NCI-H1105 treated with DMSO at 0.1 percent for 48 hours (cell line): ENCODE measurements around the gene YPEL2.
"Not testable (repeated sequence)": the region's sequence is repeated elsewhere in the genome, so short reads cannot be mapped to it uniquely, and the experiment has no call there.

Experiments used
- DNase-seq: peaks from one replicate; lab custom pipeline; 2025; lab: John Stamatoyannopoulos, UW

YPEL2 gene

DNA sequence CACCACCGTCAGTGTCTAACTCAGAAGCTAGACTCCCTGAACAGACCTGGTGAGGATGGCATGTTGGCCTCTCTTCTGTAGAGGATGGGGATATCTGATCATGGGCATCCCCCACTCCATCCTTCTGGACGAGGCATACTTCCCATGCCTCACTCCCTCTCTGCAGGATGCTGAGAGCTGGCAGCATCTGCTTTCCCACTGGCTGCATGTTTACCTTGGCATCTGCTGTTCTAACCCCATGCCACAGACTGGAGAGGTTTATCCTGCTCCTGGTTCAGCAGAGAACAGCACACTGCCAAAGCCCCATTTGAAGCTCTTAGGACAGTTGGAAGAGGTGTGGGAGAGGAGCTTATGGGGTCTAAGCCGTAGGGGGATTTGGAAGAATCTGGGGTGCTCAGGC lies 46.0 kb downstream of the YPEL2 start:
- DNase-seq, result no peak

GRCh38 chr17:59378675-59379074 lies 47.2 kb downstream of the YPEL2 start:
- no peak for DNase-seq

- DNase-seq, result no peak
These were observed 49.0 kb downstream of the YPEL2 start for GRCh38 chr17:59380474-59380873.

- no peak for DNase-seq
These were observed 50.5 kb downstream of the YPEL2 start for GRCh38 chr17:59381716-59382570.

DNA sequence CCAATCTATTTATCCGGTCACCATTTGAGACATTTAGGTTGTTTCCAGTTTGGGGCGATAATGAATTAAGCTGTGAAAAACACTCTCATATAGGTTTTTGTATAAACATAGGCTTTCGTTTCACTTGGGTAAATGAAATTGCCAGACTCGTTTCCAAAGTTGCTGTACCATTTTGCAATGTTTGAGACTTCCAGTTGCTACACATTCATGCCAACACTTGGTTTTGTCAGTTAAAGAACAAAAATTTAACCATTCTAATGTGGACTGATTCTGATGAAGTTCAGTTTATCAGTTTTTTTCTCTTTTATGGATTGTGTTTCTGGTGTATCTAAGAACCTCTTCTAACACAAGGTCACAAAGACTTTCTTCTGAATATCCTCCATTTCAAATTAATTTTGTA lies 52.4 kb downstream of the YPEL2 start:
- no peak for DNase-seq

- DNase-seq, result no peak
These were observed 56.1 kb downstream of the YPEL2 start for GRCh38 chr17:59387351-59388068.

GRCh38 chr17:59388069-59388556 lies 56.7 kb downstream of the YPEL2 start:
- DNase-seq, result no peak

GRCh38 chr17:59389066-59389465 lies 57.6 kb downstream of the YPEL2 start:
- DNase-seq, result no peak

GRCh38 chr17:59391021-59391420 lies 59.6 kb downstream of the YPEL2 start:
- no peak for DNase-seq

- DNase-seq, result no peak
These were observed 61.7 kb downstream of the YPEL2 start for GRCh38 chr17:59392973-59393679.

- DNase-seq, result not testable (repeated sequence)
These were observed 62.4 kb downstream of the YPEL2 start for GRCh38 chr17:59393742-59394410.

DNA sequence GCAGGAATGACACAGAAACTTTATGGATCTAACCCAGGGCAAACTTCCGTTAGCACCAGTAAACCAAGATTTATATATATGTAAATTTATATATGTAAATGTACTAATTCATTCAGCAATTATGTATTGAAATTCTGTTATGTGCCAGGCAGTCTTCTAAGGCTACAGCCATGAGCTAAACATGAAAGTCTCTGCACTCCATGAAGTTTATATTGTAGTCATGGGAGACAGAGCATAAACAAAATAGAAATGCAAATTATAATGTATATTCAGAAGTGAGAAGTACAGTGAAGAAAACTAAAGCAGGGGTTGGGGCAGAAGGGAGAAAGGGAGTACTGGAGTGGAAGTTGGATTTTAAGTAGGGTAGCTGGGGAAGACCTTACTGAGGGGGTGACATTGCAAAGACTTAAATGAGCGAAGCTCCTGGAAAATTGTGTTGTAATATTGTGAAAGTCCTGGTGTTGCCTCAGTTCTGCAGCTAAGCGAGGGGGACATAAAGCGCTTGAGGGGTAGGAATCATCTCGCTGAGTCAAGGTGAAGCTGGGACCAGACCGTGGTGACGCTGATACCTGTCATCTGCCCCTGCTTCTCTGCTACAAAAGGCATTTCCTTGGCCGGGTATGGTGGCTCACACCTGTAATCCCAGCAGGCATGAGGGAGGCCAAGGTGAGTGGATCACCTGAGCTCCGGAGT lies 64.8 kb downstream of the YPEL2 start:
- DNase-seq, result no peak

GRCh38 chr17:59397316-59398073 lies 66.0 kb downstream of the YPEL2 start:
- no peak for DNase-seq

DNA sequence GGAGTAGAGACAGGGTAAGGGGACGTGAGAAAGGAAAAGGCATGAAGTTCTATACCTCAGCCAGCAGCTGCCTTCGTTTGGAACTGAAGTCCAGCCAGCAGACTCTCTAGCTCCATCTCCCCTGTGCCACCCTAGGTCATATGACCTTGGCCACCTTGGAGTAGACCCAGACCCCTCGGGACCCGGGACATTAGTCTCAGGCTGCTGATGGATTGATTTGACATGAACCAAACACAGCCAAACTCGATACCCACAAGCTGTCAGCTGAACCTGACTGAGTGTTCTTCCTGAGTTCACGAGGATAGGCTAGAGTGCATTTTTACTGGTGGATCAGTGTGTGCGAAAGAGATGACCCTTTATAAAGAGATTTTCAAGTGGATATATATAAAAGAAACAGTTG lies 68.5 kb downstream of the YPEL2 start:
- no peak for DNase-seq

DNA sequence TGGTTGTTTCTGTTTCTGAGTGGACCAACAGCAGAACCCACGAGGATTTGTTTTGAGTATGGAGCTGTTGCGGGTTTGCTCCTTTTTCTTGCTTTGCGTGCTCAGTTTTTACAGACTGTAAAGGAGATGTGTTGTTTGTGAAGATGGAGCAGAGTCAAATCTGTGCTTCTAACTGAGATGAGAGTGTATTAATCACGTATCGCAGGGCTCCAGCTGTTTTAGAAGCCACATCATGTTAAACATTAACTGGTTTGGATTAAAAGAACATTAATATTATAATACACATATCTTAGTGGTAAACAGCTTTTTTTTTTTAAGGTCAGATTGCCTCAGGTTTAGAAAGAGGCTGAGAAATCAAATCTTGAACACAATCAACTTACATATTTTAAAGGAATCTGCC lies 69.4 kb downstream of the YPEL2 start:
- no peak for DNase-seq

GRCh38 chr17:59401274-59401673 lies 69.8 kb downstream of the YPEL2 start:
- DNase-seq, result no peak

DNA sequence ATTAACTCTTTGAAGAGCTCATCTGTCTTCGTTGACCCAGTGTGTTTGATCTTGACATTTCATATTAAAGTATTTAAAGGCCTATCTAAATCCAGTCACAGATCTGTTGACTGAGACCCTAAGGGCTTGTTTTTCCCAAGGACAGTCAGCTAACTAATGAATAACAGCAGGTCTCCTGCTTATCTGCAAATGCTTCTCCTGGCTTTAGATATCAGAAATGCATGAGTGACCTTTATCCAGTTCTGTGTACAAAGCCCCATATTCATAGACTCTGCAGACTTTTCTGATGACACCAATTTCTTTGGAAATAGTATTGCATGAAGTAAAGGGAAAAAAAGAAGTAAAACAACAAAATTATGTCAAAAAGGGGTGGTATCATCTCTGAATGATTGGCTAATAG lies 70.3 kb downstream of the YPEL2 start:
- DNase-seq, result no peak

DNA sequence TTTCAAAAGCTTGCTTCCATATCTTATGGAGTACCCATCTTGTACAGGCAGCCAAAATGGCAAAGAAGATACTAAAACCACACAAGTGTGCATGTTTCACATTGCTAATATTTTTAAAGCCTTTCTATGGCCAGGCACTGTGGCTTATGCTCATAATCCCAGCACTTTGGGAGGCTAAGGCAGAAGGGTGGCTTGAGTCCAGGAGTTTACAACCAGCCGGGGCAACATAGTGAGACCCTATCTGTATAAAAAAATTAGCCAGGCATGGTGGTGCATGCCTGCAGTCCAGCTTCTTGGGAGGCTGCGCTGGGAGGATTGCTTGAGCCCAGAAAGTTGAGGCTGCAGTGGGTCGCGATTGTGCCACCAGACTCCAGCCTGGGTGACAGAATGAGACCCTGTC lies 71.3 kb downstream of the YPEL2 start:
- no peak for DNase-seq

DNA sequence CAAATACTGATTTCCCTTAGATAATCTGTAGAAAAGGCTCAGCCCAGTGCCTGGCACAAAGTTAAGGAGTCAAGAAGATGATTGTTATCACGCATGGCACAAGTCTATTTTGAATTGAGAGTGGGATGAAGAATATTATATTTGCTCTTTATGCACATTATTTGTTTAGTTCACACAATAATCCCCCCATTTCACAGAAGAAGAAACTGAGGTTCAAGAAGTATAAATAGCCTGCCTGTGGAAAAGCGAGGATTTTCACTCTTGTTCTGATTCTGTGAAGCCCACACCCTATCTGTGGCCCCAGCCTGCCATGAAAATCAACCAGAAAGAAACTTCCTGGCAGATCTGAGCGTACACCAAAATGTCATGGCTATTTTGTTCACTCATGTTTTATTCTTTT lies 73.0 kb downstream of the YPEL2 start:
- DNase-seq, result no peak

DNA sequence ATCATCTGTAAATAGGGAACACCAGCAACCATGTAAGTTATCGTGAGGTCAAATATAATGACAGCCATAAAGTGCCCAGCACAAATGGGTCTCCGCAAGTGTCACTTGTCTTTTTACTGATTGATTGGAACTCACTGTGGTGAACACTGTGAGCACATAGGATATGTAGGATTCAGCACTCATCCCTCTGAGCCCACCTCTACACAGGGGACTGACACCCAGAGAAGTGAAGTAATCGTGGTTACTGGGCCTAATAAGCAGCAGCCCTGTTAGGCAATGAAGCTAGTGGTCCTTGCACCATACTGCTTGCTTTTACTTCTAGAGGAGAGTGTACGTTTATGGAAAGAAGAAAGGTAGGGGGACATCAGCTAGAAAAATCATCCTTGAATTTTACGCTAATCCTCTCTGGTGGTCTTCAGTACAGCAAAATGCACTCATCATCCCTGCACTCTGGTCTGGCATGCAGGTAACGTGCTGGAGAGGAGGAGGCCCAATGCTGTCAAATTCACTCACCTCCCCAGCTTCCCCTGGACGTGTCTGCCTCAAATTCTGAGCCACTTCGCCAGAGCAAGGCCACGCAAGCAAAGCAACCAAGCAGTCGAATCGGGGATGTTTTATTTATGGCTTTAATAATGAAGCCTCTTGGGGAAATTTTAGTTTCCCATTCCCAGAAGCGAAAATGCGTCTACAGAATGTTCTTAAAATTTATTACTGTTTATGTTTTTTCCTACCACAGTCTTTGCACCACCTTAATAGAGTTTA lies 74.7 kb downstream of the YPEL2 start:
- DNase-seq, result no peak
